OCI-LY7 (cell line): ENCODE results near the gene TBC1D5.

Experiments
- EZH2phosphoT487 ChIP-seq: fragments of 200-600 bp; sonication (generic); IDR thresholded peaks from 2 replicates; pipeline ENCODE4 v1.6.1; 2018; ENCODE audit warnings: low read depth, borderline replicate concordance, mild to moderate bottlenecking, mixed run types, antibody characterized with exemption, low read length, moderate library complexity, mixed read lengths
- TF ChIP-seq, protein P1 (sequence below): fragments of 200-600 bp; sonication (generic); conservative IDR thresholded peaks from 2 replicates; pipeline ENCODE4 v1.5.1; 2014; ENCODE audit warnings: mild to moderate bottlenecking, antibody characterized with exemption, low read length, moderate library complexity, mixed read lengths

DNA sequence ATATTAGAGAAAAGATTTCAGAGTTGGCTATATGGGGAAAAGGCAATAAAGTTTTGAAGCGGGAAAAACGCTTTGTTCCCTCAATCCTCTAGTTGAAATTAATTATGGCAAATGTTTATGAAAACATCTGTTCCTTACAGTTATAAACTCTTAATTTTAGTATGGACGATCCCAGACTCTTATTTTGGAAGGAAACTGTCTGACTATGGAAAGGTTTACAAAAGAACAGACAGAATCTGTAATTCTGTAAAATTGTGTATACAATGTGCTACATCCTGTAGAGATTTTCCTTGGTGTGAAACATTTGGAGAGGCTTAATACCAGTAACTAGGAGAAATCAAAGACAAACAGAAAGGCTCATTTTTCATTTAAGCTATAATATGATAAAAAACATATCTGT lies 311.8 kb downstream of the TBC1D5 start:
- TF ChIP-seq, protein P1, sequence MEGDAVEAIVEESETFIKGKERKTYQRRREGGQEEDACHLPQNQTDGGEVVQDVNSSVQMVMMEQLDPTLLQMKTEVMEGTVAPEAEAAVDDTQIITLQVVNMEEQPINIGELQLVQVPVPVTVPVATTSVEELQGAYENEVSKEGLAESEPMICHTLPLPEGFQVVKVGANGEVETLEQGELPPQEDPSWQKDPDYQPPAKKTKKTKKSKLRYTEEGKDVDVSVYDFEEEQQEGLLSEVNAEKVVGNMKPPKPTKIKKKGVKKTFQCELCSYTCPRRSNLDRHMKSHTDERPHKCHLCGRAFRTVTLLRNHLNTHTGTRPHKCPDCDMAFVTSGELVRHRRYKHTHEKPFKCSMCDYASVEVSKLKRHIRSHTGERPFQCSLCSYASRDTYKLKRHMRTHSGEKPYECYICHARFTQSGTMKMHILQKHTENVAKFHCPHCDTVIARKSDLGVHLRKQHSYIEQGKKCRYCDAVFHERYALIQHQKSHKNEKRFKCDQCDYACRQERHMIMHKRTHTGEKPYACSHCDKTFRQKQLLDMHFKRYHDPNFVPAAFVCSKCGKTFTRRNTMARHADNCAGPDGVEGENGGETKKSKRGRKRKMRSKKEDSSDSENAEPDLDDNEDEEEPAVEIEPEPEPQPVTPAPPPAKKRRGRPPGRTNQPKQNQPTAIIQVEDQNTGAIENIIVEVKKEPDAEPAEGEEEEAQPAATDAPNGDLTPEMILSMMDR = no peak
- no peak for TF ChIP-seq EZH2phosphoT487
